HK-2 (cell line): ENCODE results near the gene WDR27.
"Not testable (repeated sequence)": the region's sequence is repeated elsewhere in the genome, so short reads cannot be mapped to it uniquely, and the experiment has no call there.

Source experiments
- DNase-seq: peaks from one replicate; pipeline ENCODE4 v3.0.0-alpha.2; 2018; ENCODE audit not compliant: unreplicated experiment

Gene WDR27

DNA sequence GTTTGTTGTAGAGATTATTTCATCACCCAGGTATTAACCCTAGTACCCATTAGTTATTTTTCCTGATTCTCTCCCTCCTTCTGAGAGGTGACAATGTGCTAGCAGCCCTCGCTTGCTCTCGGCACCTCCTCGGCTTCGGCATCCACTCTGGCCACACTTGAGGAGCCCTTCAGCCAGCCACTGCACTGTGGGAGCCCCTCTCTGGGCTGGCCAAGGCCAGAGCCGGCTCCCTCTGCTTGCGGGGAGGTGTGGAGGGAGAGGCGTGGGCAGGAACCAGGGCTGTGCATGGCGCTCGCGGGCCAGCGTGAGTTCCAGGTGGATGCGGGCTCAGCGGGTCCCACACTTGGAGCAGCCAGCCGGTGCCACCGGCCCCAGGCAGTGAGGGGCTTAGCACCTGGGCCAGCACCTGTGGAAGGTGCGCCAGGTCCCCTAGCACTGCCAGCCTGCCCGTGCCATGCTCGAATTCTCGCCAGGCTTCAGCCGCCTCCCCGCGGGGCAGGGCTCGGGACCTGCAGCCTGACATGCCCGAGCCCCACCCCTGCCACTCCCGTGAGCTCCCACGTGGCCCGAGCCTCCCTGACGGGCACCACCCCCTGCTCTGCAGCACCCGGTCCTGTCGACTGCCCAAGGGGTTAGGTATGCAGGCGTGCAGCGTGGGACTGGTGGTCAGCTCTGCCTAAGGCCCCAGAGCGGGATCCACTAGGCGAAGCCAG, 221.9 kb downstream of the WDR27 start:
- no peak for DNase-seq

DNA sequence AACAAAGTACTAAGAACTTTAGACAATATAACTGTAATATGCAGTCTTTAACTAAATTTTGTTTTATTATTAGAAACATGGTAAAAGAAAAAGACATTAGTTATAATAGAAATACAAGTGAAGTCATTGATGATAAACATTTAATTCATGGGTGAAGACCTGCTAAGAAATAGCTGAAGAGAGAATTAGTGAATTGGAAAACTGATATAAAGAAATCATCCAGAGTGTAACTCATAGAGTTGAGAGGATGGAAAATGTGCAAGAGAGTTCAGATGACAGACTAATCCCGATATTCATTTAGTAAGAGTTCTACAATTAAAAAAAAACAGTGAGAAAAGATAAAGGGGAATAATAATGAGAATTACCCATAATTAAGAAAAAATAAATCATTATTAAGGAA, 227.5 kb downstream of the WDR27 start:
- DNase-seq = no peak

DNA sequence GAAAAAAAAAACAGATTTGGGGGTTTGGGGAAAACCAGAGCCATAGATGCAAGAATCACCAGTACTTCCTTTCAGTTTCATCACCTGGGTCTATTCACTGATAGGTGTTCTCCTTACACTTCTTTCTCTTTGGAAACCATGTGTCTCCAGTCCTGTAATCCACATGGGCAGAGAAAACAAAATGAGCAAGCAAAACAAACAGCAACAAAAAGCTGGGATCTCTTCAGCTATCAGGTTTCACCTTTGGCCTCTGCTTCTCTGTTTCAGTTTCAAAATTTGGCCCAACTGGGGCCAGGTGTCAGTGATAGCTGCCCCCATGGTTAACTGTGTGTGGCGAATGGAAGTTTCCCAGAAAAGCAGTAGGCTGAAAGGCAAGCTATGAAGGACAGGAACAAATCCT, 228.2 kb downstream of the WDR27 start:
- no peak for DNase-seq

GRCh38 chr6:169472786-169473416, 228.9 kb downstream of the WDR27 start:
- DNase-seq = no peak

DNA sequence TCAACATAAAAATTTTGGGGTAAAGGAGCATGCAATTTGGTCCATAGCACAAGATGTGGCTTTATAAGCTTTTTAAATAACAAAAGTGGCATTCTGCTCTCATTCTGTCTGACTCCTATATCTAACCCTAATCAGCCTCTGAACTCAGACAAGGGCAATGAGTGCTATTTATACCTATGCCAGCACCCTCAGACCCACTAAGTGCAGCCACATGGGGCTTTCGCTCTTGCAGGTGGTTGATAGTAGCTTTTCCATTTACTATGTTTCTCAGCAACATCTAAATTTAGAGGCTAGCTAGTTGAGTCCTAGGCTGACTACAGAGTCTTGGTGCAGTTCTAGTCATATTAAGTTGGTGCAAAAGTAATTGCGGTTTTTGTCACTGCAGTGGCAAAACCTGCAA, 231.0 kb downstream of the WDR27 start:
- no peak for DNase-seq

DNA sequence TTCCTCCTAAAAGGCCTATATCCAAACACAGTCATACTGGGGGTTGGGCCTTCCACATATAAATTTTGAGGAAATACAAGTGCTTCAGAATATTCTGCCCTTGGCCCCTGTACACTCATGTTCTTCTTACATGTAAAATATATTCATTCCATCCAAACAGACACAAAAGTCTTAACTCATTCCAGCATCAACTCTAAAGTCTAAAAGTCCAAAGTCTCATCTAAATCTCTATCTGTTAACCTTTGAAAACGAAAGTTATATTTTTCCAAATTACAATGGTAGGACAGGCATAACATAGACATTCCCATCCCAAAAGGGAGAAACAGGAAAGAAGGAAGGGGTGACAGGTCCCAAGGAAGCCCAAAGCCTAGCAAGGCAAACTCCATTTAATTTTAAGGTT, 232.8 kb downstream of the WDR27 start:
- no peak for DNase-seq

- DNase-seq = not testable (repeated sequence)
Measured at GRCh38 chr6:169467755-169468154, 234.1 kb downstream of the WDR27 start.

DNA sequence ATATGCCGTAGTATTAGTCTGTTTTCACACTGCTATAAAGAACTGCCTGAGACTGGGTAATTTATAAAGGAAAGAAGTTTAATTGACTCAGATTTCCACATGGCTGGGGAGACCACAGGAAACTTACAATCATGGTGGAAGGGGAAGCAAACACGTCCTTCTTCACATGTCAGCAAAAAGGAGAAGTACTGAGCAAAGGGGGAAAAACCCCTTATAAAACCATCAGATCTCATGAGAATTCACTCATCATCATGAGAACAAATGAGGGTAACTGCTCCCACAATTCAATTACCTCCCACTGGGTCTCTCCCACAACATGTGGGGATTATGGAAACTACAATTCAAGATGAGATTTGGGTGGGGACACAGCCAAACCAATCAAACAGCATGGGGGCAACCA, 235.6 kb downstream of the WDR27 start:
- DNase-seq = not testable (repeated sequence)

DNA sequence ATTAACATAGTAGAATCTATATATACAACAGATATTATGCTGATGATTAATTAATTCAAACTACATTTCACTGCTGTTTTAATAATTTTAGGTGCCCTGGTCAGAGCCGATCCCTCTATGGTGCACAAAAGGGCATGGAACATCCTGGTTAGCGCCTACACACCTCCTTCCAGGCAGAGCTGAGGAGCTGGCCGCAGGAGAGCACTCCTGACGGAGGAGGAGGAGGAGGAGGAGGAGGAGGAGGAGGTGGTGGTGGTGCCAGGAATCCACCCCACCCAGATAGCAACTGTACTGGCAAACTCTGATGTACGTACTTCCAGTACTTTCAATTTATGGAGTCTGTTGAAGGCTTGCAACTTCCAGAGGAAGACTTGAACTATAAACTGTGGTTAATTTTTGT, 244.1 kb downstream of the WDR27 start:
- DNase-seq = no peak

DNA sequence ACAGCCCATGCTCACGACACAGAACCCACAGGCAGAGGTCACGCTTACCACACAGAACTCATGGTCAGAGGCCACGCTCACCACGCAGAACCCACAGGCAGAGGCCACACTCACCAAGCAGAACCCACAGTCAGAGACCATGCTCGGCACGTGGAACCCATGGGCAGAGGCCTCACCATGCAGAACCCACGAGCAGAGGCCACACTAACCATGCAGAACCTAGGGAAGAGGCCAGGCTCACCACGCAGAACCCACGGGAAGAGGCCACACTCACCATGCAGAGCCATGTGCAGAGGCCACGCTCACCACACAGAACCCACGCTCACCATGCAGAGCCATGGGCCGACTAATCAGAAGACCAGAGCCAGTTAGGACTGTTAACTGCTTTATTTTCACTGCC, 245.0 kb downstream of the WDR27 start:
- no peak for DNase-seq

DNA sequence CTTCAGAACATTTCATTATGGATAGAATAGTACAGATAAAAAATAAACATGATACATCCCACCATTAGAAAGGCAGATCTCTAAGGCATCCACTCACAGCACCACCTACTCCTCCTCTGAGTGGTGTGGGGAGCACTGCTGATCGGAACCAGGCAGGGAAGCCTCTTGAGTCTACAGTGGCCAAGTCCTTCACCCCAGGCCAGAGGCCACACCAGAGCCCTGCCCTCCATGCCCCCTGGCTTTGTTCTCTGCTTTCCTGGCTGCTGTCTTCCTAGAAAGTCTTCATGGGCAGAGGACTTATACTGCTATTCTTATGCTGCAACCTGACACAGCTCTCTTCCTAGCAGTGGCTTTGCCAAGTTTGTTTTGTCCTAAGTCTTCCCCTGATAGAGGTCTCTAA, 246.4 kb downstream of the WDR27 start:
- no peak for DNase-seq

DNA sequence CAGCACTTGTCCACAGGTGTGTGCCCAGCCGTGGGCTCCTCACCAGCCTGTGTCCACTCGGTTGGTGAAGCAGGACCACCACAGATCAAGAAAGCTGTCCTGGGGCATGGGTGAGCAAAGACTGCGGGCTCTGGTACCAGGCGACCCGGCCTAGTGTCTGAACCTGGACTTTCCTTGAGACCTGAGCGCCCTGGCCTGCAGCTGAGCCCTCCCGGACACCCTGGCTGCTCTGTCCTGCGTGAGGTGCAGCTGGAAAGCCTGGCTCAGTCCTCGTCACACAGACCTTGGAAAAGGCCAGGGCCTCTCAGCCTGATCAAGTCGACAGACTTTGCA, 247.0 kb downstream of the WDR27 start:
- DNase-seq = no peak

- DNase-seq = no peak
Measured at GRCh38 chr6:169454204-169454871, 247.5 kb downstream of the WDR27 start.

DNA sequence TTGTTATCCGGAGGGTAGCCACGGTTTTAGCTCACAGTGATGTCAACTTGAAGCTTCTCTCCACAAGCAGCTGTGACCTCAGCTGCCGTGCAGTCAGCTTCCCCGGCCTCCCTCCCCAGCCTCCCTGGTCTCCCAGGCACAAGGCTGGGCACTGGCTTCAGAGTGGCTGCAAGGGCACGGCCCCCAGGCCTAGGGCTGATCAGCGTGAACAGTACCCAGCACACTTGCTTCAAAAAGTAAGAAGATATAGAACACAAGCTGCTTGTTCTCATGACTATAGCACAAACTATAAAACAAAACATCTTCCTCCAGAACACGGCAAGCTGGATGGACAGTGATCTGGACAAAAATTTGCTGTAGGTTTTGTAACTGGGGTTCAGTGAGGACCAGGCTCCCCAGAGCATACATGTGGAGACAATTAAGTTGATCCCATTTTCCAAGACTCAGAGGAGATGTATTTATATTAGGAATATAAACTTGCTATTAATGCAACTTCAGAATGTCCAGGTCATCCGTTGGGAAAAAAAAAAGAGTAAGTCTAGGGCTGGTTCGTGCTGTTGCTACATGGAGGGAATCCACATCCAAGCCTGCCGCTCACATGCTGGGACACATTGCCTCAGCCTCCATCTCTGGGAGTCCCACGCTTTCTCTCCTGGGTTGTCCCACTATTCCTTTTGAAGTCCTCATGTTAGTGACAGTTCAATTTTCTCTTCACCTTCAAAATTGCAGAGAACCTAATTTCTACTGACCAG, 248.8 kb downstream of the WDR27 start:
- no peak for DNase-seq

DNA sequence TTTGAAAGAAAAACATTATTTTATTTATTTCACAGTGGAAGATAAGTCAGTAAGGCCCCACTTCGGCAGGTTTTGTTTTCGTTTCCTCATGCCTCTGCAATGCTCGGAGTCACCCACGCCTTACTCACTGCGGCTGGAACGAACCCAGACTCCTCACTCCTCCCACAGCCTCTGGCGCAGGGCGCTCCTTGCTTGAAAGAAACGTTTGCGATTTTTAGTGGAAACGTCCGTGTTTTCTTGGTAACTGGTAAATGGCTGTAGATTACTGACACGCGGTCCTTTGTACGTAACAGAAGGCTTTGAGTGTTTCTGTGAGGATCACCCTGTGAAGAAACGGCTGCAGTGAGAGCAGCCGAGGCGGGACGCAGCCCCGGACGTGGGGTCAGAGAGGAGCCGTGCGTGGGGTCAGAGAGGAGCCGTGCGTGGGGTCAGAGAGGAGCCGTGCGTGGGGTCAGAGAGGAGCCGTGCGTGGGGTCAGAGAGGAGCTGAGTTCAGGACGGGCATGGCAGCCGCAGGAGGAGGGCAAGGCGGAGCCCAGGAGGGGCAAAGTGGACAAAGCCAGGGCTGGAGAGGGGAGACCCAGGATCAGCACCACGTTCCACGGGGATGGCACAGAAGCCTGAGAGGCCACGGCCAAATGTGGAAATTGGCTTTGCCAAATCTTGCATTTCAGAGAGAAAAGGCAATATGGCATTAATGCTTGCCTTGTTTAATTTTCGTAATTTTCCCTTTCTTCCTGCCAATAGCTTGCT, 249.5 kb downstream of the WDR27 start:
- DNase-seq = peak; percentile 20

DNA sequence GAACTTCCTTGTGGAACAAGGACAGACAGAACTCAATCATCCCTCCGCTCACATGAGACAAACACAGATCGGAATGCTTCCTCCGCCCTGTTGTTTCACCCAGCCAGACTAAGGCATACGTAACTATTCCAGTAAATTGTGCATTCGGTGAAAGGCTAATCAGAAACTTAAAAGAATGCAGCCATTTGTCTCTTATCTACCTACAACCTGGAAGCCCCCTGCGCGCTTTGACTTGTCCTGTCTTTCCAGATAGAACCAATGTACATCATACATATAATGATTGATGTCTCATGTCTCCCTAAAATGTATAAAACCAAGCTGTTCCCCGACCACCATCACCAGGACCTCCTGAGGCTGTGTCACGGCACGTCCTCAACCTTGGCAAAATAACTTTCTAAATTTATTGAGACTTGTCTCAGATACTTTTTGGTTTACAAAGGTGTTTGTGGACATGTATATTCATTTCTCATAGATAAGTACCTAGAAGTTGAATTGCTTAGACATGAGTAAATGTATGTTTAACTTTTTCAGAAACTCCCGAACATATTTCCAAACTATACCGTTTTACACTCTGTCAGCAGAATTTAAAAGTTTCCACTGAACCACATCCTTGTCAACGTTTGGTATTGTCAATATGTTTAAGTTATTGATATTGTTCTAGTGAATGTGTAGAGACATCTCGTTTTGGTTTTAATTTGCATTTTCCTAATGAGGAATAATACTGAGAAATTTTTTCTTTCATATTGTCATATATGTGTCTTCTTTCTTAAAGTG, 250.6 kb downstream of the WDR27 start:
- DNase-seq = no peak

DNA sequence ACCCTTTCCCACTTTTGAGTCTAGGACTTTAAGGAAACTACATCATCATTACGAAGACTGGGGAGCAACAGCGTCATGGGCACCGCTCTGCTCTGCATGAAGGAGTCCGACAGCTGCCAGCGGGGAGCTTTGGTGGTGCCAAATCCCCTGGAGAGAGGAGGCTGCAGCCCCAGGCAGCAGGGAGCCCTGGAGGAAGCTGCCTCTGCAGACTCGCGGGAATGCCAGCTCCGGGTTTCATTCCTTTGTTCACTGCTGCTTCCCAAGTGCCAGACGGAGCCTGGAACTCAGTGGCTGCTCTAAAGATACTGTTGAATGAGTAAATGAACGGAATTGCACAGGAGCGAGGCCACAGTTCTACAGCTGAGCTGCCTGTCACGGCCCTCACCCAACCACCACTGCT, 251.7 kb downstream of the WDR27 start:
- DNase-seq = no peak

DNA sequence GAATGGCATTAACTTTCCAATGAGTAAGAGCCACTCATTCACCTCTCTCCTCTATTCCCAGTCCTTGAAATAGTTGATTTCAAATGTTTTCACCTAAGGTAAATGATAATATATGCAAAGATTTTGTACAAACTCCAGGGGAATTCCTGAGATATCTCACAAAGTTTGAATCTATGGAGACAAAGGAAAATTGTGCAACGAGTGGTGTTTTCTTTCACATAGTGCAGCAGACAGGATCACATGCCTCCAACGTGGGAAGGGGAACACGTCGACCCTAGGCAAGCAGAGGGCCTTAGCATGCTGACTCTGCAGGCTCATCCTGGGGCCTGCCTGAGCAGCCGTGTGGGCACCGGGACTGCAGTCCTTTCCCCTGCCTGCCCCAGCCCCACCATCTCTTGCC, 252.6 kb downstream of the WDR27 start:
- no peak for DNase-seq

- DNase-seq = no peak
Measured at GRCh38 chr6:169445661-169446581, 255.9 kb downstream of the WDR27 start.

GRCh38 chr6:169445227-169445626, 256.6 kb downstream of the WDR27 start:
- no peak for DNase-seq
